ENCODE results near the gene JMJD7.

The JMJD7 gene

GRCh38 chr15:41862515-41863116 lies 34.7 kb downstream of the JMJD7 start:
- Histone ChIP-seq H3K4me3 (ENCODE audit: low read depth, low read length) (no peak overlapping the region), H3K4me1 (peaks cover 11% of the 10 kb centered on the region), H3K9me3 (no peaks in the 10 kb centered on the region), H3K27me3 (no peaks in the 10 kb centered on the region), H3K36me3 (no peaks in the 10 kb centered on the region)
- no peak for TF ChIP-seq CTCF (IDR thresholded peaks at IDR 0.05; ENCODE audit: low read depth, low read length)
- no peak for DNase-seq

GRCh38 chr15:41865490-41866055 lies 37.7 kb downstream of the JMJD7 start:
- Histone ChIP-seq H3K9me3 (no peaks in the 10 kb centered on the region), H3K36me3 (no peaks in the 10 kb centered on the region), H3K27me3 (no peaks in the 10 kb centered on the region), H3K4me1 (peaks cover 11% of the 10 kb centered on the region), H3K4me3 (ENCODE audit: low read depth, low read length) (no peak overlapping the region)
- no peak for TF ChIP-seq CTCF (IDR thresholded peaks at IDR 0.05; ENCODE audit: low read depth, low read length)
- no peak for DNase-seq

- no peak for TF ChIP-seq CTCF (IDR thresholded peaks at IDR 0.05; ENCODE audit: low read depth, low read length)
- Histone ChIP-seq H3K36me3 (no peaks in the 10 kb centered on the region), H3K4me3 (ENCODE audit: low read depth, low read length) (no peak overlapping the region), H3K4me1 (peaks cover 11% of the 10 kb centered on the region), H3K9me3 (no peaks in the 10 kb centered on the region), H3K27me3 (no peaks in the 10 kb centered on the region)
- DNase-seq = peak; percentile 53
Measured at GRCh38 chr15:41866263-41866703, 38.4 kb downstream of the JMJD7 start.

- Histone ChIP-seq H3K4me3 (ENCODE audit: low read depth, low read length) (no peak overlapping the region), H3K27me3 (no peaks in the 10 kb centered on the region), H3K36me3 (no peaks in the 10 kb centered on the region), H3K4me1 (peaks cover 11% of the 10 kb centered on the region), H3K9me3 (no peaks in the 10 kb centered on the region)
- no peak for DNase-seq
- no peak for TF ChIP-seq CTCF (IDR thresholded peaks at IDR 0.05; ENCODE audit: low read depth, low read length)
Measured at GRCh38 chr15:41866872-41867579, 39.1 kb downstream of the JMJD7 start.

GRCh38 chr15:41868321-41868720 lies 40.4 kb downstream of the JMJD7 start:
- Histone ChIP-seq H3K4me3 (ENCODE audit: low read depth, low read length) (no peak overlapping the region), H3K4me1 (peaks cover 11% of the 10 kb centered on the region), H3K9me3 (no peaks in the 10 kb centered on the region), H3K27me3 (no peaks in the 10 kb centered on the region), H3K36me3 (no peaks in the 10 kb centered on the region)
- TF ChIP-seq CTCF (IDR thresholded peaks at IDR 0.05; ENCODE audit: low read depth, low read length) = no peak
- DNase-seq = no peak
